Measurements from ENCODE around the gene CHTF18. TPM values are rescaled to one million over a fixed set of nuclear protein-coding genes. Genes with fewer than 3 reads are reported as not detected.
"Not testable (repeated sequence)": the region's sequence is repeated elsewhere in the genome, so short reads cannot be mapped to it uniquely, and the experiment has no call there.

Gene CHTF18
- total RNA-seq, 1 donor from 2014 or later, result 11.3 TPM

DNA sequence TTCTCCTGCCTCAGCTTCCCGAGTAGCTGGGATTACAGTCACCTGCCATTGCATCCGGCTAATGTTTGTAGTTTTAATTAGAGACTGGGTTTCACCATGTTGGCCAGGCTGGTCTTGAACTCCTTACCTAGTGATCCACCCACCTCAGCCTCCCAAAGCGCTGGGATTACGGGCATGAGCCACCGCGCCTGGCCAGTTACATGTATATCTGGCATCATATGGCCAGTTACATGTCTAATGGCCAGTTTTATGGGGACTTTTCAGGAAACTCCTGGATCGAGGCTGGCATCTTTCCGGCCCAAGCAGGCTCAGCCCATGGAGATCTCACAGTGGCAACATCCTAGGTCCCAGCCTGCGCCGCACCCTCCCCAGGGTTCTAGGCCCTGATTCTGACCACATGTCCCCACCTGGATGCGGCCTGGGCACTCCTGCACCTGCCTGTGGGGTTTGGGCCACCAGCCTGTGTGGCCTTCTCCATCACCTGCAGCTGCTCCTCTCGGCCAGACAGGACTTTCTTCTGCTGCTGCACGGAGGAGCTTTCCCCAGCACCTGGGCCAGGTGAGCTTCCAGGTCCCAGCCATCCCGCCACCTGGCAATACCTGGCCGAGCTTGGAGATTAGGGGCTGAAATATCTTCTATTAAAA, 46.3 kb upstream of the CHTF18 start:
- Histone ChIP-seq H3K9me3 (no peaks in the 10 kb centered on the region), H3K27me3 (ENCODE audit: low read depth) (no peaks in the 10 kb centered on the region), H3K36me3 (peaks cover 11% of the 10 kb centered on the region), H3K4me3 (no peak overlapping the region), H3K27ac (no peak overlapping the region), H3K4me1 (peaks cover 15% of the 10 kb centered on the region)
- no peak for DNase-seq
- TF ChIP-seq, protein P1, sequence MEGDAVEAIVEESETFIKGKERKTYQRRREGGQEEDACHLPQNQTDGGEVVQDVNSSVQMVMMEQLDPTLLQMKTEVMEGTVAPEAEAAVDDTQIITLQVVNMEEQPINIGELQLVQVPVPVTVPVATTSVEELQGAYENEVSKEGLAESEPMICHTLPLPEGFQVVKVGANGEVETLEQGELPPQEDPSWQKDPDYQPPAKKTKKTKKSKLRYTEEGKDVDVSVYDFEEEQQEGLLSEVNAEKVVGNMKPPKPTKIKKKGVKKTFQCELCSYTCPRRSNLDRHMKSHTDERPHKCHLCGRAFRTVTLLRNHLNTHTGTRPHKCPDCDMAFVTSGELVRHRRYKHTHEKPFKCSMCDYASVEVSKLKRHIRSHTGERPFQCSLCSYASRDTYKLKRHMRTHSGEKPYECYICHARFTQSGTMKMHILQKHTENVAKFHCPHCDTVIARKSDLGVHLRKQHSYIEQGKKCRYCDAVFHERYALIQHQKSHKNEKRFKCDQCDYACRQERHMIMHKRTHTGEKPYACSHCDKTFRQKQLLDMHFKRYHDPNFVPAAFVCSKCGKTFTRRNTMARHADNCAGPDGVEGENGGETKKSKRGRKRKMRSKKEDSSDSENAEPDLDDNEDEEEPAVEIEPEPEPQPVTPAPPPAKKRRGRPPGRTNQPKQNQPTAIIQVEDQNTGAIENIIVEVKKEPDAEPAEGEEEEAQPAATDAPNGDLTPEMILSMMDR (IDR thresholded peaks at IDR 0.05), result no peak
- intact Hi-C loops (cut with DNase I), result no loop called here
- no peak for ATAC-seq

DNA sequence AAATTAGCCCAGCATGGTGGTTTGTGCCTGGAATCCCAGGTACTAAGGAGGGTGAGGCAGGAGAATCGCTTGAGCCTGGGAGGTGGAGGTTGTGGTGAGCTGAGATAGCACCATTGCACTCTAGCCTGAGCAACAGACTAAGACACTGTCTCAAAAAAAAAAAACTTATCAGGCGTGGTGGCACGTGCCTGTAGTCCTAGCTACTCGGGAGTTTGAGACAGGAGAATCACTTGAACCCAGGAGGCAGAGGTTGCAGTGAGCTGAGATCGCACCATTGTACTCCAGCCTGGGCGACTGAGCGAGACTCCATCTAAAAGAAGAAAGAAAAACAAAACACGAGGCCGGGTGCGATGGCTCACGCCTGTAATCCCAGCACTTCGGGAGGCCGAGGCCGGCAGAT, 45.5 kb upstream of the CHTF18 start:
- DNase-seq; H3K27ac ChIP-seq; ATAC-seq; H3K27me3 ChIP-seq (ENCODE audit: low read depth); H3K36me3 ChIP-seq; intact Hi-C loops (cut with DNase I); H3K9me3 ChIP-seq; H3K4me3 ChIP-seq: not testable (repeated sequence)
- peaks cover 15% of the 10 kb centered on the region for H3K4me1 ChIP-seq

DNA sequence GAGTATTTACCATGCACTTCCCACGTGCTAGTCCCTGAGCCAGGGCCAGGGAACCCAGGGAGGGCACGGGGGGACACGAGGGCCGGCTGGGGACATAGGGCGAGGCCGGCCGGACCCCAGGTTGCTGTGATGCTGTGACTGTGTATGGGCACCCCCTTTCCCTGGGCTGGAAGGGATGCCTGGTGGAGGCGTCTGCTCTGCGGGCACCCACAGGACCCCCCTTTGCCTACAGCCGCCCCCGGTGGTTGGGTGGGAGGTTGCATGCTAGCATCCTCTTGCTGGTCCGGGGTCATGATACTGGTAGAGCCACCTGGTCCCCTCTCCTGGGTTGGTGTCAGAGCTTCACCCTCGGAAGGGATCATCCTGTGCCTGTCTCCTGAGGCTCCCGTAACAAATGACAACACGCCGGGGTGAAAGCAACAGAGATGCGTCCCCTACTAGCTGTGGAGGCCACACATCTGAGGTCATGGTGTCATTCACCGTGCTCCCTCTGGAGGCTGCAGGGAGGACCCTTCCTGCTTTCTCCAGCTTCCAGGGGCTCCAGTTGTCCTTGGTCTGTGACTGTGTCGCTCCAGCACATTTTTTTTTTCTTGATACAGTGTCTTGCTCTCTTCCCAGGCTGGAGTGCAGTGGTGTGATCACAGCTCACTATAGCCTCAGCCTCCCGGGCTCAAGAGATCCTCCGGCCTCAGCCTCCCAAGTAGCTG, 44.5 kb upstream of the CHTF18 start:
- no peak overlapping the region for H3K4me3 ChIP-seq
- no peak for ATAC-seq
- TF ChIP-seq, protein P1 (IDR thresholded peaks at IDR 0.05), result no peak
- no peak for DNase-seq
- H3K9me3 ChIP-seq, result no peaks in the 10 kb centered on the region
- no peaks in the 10 kb centered on the region for H3K36me3 ChIP-seq
- peaks cover 15% of the 10 kb centered on the region for H3K4me1 ChIP-seq
- intact Hi-C loops (cut with DNase I), result no loop called here
- H3K27me3 ChIP-seq (ENCODE audit: low read depth), result no peaks in the 10 kb centered on the region
- no peak overlapping the region for H3K27ac ChIP-seq

DNA sequence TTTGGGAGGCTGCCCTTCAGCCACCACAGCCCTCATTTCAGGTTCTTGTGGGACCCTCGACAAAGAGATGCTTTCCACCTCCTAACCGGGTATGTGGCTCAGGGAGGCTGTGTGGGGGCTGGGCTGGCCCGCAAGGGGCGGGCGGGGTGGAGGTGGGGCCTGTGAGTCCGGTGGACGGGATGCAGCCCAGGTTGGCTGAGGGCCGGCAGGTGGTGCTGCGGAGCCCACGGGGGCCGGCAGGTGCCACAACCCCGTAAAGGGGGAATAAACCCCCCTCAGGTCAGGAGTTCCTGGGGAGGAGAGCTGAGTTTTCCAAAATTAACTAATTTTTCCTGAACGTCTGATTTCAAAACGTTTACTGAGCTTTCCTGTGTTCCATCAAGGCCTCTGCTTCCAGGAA, 42.7 kb upstream of the CHTF18 start:
- no peak overlapping the region for H3K27ac ChIP-seq
- H3K27me3 ChIP-seq (ENCODE audit: low read depth), result no peaks in the 10 kb centered on the region
- no peak overlapping the region for H3K4me3 ChIP-seq
- H3K36me3 ChIP-seq, result no peaks in the 10 kb centered on the region
- TF ChIP-seq, protein P1 (IDR thresholded peaks at IDR 0.05), result peak; percentile 38
- ATAC-seq (peak in 1 of 2 donors; percentile 40), DNase-seq (no peak)
- H3K4me1 ChIP-seq, result peaks cover 4% of the 10 kb centered on the region
- intact Hi-C loops (cut with DNase I), result no loop called here
- no peaks in the 10 kb centered on the region for H3K9me3 ChIP-seq

DNA sequence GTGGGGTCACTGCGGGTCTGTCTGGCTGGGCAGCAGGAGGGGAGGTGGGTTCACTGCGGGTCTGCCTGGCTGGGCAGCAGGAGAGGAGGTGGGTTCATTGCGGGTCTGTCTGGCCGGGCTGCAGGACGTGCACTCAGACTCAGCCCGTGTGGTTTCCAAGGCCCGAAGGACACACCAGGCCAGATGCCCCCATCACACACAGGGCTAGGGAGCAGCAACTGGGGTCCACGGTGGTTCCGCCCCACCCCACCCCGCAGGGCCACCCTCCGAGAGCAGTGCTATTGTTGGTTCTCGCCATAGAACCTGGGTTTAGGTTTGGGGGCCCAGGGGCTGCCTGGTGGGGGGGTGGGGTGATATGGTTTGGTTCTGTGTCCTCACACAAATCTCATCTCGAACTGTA, 41.8 kb upstream of the CHTF18 start:
- Histone ChIP-seq H3K27me3 (ENCODE audit: low read depth) (no peaks in the 10 kb centered on the region), H3K9me3 (no peaks in the 10 kb centered on the region), H3K4me3 (no peak overlapping the region), H3K27ac (no peak overlapping the region), H3K36me3 (no peaks in the 10 kb centered on the region), H3K4me1 (no peaks in the 10 kb centered on the region)
- ATAC-seq (no peak), DNase-seq (no peak)
- intact Hi-C loops (cut with DNase I), result no loop called here
- TF ChIP-seq, protein P1 (IDR thresholded peaks at IDR 0.05), result no peak

Measured in lower lobe of right lung (tissue), 2 donors.